NCI-H2196 (cell line): ENCODE measurements around the gene GATAD2A.
A peak's percentile ranks its signal among the peaks of the same experiment; 100 is the strongest.

Experiments used
- DNase-seq: peaks from one replicate; lab custom pipeline; 2025; ENCODE audit not compliant: unreplicated experiment; lab: John Stamatoyannopoulos, UW

GATAD2A gene

GRCh38 chr19:19487077-19487949, 81.8 kb downstream of the GATAD2A start:
- DNase-seq: no peak

DNA sequence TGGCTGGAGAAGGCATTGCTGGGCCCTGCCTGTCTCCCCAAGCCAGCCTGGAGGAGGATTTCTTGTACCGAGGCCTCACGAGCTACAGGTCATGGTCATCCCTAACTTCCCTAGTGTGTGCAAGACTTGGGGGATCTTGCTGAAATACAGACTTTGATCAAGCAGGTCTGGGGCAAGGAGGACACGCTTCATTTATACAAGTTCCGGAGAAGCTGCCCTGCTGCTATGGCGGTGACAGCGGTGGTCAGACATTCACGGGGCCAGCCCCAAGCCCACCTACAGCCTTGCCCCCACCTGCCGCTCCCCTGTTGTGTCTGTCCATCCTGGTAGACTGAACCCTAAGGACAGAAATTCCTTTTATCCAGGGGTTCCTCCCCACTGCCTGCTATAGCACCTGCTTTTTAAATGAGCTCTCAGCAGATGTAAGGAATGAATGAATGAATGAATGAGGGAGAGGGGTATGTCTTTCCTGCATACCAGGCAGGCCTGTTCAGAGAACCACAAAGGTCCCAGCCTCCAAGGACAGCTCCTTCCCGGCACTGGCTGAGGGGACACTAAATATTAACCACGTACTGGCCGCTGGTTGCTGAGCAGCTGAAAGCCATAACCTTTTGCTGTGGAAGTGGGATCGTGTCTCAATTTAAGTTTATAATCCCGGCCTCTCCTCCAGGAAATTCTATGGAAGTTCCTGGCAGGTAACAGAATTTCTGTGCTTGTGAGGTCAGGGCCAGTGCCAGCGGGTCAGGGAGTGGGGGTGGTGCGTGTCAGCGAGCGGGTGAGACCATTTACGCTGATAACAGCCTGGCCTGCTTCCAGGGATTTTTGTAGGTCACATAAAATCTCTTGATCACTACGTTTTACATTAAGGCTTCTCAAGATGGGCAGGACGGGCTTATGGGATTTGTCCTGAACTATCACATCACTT, 82.7 kb downstream of the GATAD2A start:
- no peak for DNase-seq

DNA sequence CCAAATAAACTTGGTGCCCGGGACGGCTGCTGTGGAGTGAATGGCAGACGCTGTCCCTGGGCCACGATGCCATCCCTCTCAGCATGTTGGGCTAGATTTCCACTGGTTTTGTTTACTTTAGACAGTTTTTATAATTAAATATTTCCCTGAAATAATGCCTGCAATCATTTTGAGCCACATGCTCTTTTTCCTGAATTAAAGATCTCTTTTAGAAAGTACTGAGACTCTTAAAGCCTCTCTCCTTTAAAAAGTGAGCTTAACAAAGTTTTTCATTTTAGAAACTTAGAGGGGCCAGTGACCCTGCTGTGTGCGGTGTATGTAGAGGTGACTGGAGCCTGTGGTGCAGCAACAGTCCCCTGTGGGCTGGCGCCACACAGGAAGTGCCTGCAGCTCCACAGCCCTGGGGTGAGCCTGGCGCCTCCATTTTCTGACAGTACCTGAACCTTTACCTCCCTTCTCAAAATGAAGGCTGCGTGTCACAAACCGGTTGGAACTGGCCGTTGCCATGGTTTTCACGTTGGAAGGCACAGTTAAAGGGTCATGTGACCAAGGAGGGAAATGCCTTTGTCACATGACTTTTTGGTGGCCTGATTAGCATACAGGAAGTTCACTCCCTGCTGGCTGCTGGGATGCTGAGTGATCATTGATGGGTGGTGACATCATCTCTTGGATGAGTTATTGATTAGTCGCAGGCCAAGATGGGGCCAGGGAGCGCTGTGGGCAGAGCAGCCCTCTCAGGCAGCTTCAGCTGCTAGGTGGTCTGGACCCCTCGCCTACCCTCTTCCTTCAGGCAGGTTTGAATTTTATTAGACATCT, 83.6 kb downstream of the GATAD2A start:
- peak; percentile 95 for DNase-seq

GRCh38 chr19:19489804-19490204, 84.3 kb downstream of the GATAD2A start:
- no peak for DNase-seq

GRCh38 chr19:19490214-19490968, 84.9 kb downstream of the GATAD2A start:
- DNase-seq: peak; percentile 75

GRCh38 chr19:19491321-19492025, 86.0 kb downstream of the GATAD2A start:
- no peak for DNase-seq

DNA sequence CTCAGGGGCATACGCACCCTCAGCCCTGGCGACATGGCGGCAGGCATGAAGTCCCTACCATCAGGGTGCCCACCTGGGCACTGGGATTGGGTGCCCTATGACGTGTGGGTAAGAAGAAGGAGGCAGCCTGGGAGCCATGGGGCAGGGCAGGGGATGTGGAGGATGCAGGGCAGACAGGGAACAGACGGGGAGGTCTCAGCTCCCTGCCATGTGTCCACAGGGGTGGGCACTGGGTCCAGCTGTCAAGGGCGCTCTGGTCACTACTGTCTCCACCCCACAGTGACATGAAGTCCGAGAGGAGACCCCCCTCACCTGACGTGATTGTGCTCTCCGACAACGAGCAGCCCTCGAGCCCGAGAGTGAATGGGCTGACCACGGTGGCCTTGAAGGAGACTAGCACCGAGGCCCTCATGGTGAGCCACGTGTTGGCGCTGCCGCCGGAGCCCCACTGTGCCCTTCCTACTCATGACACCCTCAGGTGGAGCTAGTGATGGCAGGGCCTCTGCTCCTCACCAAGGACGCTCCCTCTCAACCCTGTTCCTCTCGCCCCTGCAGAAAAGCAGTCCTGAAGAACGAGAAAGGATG, 86.6 kb downstream of the GATAD2A start:
- no peak for DNase-seq

GRCh38 chr19:19493841-19494546, 88.5 kb downstream of the GATAD2A start:
- DNase-seq: no peak

- no peak for DNase-seq
Measured at GRCh38 chr19:19495614-19496603, 90.4 kb downstream of the GATAD2A start.

DNA sequence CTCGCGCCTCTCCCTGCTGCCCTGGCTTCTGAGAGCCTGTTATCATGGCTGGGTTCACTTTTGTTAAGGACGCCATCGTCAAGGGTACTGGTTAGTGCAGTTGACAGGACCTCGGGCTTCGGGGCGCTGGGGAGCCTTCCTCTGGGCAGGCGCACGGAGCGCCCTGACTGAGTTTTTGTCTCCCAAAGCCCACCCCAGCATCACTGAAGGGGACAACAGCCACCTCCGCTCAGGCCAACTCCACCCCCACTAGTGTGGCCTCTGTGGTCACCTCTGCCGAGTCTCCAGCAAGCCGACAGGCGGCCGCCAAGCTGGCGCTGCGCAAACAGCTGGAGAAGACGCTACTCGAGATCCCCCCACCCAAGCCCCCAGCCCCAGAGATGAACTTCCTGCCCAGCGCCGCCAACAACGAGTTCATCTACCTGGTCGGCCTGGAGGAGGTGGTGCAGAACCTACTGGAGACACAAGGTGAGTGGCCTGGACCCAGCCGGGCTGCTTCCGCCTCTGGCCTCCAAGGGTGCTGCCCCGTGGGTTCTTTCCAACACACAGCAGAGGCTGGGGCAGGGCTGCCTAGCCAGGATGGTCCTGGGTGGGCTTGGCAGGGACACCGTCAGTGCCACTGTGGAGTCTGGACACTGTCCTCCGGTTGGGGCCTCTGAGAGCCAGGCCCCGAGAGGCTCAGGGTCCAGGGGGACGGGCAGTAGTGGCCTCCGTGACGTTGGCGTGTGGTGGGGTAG, 92.9 kb downstream of the GATAD2A start:
- DNase-seq: no peak

GRCh38 chr19:19499272-19499995, 94.0 kb downstream of the GATAD2A start:
- DNase-seq: no peak

- DNase-seq: no peak
Measured at GRCh38 chr19:19500975-19501644, 95.6 kb downstream of the GATAD2A start.

GRCh38 chr19:19501798-19502197, 96.3 kb downstream of the GATAD2A start:
- DNase-seq: no peak

GRCh38 chr19:19502281-19502680, 96.8 kb downstream of the GATAD2A start:
- no peak for DNase-seq

- DNase-seq: no peak
Measured at GRCh38 chr19:19502808-19503602, 97.5 kb downstream of the GATAD2A start.
